Ureter (tissue), 1 donor: Measurements from ENCODE around the gene C2CD2. TPM values are rescaled to one million over a fixed set of nuclear protein-coding genes. Genes with fewer than 3 reads are reported as not detected.

Experiments used
- DNase-seq: peaks from one replicate; pipeline ENCODE4 v3.0.0-alpha.2; 2020; ENCODE audit warnings: low spot score
- total RNA-seq: library from RNA; stranded (reverse); gene quantifications from one replicate; pipeline ENCODE4 v1.2.4, GENCODE V29; 2023
- donor health status: DM: yes; HTN: yes; CAD: no.

C2CD2 gene
- total RNA-seq, 1 donor from 2014 or later, result 66.4 TPM

DNA sequence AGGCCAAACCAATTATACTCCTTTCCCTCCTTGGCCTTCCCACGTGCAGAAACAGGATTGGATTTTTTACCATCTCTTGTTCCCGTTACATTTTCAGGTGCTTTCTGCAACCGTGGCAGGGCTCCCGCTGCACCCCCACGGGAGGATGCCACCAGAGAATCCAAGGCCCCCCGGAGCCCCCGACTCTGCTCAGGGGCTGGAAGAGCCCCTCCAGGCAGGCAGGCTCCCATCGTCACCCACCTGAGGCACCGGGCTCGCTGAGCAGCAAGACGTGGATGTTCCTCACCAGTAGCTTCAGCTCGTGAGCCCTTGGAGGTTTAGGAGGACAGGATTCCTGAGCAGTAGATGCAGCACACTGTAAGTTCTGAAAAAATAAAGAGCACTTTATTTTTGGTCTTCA is 39.5 kb downstream of the C2CD2 start:
- DNase-seq, result no peak

DNA sequence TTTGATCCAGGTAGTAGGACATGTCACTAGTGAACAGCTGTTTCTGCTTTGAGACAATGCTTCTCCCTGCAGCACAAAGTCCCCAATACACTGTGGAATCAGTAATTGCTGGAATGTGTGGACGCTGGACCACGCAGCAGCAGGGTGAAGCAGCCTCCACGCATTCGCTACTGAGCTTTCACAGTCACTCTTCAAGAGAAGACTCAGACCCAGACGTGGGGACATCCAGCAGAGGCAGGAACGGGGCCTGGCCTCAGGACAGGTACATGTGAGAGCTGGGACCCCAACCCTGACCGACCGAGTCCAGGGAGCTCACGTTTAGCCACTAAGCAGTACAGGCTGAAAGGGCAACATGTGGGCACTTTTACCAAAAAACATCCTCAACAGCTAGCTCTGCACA is 40.6 kb downstream of the C2CD2 start:
- no peak for DNase-seq

DNA sequence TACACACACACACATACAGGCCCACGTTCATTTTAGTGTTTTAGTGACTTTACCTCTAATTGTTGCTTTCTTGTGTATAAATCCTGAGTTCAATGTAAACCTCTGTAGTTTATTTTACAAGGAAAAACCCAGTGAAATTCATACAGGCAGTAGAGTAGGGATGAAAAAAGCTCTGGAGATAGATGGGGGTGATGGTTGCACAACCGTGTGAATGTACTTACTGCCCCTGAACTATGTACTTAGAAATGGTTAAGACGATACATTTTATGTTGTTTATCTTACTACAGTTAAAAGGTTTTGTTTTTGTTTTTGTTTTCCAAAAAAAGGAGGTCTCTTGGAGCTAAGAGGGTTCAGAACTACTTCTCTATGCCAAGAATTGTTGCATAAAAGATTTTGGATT is 45.0 kb downstream of the C2CD2 start:
- DNase-seq, result no peak

DNA sequence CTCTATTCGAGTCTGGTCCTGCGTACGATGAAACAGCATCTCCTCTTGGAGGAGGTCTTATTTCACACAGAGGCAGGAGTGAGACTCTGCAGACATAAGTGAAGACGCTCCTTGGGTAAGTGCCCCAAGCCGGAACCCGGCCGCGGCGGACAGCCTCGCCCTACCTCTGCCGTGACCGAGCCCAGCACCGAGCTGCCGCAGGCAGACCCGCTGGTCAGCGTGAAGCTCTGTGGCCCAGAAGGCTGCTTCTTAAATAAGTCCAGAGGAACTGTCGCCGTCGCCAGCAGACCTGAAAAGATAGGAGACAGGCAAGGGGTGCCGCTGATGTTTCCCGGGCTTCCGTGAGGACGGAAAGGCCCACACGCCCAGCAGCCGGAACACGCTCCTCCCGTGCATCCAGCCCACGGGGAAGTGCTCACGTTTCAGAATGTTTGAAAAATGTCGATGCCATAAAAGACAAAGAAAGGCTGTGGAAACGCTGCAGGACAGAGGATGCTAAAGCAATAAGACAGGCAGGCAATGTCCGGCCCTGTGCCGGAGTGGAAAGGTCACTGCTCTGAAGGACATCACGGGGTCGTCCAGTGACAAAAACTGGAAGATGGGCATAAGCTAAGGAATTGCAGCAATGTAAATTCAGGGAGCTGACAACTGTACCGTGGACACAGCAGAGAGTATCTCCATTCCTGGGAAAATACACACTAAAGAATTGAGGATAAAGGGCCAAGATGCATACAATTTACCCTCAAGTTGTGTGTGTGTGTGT is 46.1 kb downstream of the C2CD2 start:
- no peak for DNase-seq

DNA sequence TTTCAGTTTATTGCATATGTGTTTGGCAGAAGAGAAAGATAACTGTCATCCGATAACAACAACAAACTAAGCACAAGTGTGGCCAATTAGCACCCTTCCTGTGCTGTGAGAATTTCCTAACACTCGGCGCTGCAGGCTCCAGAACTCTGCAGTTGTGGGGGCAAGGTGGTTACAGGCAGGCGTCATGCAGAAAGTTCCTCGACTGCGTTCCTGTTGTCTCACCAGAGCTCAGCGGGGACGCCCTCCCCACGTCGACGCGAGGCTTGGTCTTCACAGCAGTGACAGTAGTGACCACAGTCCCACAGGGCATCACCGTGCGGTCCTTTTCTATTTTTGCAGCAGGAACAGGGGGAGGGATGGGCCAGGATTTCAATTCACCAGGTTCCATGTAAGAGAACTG is 47.0 kb downstream of the C2CD2 start:
- DNase-seq, result no peak

DNA sequence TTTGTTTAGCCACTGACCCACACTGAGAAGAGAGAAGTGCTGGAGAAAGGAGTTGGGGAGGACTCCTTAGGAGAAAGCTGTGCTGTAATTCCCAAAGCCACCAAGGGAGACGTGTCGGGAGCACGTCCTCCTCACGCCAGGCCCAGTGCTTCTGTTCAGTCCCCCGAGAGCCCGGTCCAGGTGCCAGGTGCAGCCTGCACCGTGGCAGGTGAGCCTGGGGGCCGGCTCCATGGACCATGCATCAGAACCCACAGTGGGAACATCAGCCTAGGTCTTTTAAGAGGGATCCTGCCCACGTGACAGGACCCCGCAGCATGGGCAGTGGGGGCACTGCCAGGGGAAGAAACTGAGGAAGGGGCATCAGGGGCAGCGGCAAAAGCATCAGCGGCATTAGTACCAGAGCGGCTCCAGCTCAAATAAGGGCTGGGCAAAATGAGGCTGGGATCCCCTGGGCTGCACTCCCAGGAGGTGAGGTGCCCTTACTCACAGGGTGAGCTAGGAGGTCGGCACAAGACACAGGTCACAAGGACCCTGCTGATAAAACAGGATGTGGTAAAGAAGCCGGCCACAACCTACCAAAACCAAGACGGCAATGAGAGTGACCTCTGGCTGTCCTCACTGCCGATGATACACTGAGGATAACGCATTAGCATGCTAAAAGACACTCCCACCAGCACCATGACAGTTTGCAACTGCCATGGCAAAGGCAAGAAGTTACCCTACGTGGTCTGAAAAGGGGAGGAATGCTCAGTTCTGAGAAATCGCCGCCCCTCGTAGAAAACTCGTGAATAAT is 50.1 kb downstream of the C2CD2 start:
- DNase-seq, result no peak

DNA sequence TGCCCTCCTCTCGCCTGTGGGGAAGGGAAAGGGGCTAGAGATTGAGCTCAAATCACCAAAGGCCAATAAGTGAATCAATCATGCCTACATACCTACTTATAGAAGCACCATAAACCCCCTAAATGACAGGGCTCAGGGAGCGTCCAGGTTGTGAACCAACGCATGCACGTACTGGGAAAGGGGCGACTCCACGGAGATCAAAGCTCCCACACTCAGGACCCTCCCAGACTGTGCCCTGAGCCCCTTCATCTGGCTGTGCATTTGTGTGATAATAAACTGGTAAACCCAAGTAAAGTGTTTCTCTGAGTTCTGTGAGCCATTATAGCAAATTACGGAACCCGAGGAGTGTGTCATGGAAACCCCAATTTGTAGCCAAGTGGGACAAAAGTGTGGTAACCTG is 50.9 kb downstream of the C2CD2 start:
- DNase-seq, result no peak

DNA sequence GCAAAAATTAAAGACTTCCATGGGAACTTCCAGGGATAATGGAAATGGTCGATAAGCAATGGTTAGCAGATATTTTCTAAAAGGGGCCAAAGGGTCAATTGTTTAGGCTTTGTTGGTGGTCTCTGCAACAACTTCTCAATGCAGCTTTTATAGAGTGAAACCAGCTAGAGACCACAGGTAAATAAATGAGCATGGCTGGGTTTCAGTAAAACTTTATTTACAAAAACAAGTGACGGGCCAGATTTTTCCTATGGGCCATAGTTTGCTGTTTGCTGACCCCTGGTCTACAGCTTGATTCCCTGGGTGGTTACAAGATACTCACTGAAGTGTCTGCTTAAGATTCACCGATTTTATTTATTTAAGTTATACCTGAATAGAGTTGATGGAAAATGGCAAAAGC is 52.0 kb downstream of the C2CD2 start:
- no peak for DNase-seq

DNA sequence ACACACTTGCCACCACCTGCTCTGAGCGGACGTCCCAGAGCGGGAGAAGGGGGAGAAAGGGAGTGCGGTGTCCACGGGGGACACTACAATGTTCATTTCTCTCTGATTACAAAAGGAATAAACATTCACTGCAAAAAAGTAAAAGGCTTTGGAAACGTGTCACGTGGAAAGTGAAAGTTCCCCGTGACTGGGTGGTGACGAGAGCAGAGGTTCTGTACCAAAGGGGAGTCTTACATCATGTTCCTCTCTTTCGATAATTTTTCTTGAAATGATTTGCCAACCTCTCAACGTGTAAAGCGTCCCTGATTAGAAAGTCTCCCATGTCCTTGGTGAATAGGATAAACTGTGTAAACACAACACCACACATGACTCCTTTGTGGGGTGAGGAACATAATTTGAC is 52.7 kb downstream of the C2CD2 start:
- no peak for DNase-seq

DNA sequence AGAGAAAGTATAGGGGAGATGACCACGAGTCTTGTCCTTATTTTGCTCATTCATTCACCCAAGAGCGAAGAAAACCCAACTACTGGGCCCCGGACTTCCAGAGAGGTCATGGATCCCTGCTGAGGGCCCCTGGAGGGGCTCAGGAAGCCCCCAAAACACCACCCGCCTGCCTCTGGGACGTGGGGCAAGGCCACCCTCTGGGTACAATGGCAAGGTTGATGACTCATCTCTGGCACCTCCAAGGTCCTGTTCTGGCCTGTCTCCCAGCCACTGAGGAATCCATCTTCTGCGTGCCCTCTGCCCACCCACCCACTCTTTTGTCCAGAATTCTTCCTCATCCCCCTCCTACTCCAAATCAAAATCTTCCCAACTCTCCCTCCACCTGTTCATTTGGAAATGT is 53.4 kb downstream of the C2CD2 start:
- no peak for DNase-seq

DNA sequence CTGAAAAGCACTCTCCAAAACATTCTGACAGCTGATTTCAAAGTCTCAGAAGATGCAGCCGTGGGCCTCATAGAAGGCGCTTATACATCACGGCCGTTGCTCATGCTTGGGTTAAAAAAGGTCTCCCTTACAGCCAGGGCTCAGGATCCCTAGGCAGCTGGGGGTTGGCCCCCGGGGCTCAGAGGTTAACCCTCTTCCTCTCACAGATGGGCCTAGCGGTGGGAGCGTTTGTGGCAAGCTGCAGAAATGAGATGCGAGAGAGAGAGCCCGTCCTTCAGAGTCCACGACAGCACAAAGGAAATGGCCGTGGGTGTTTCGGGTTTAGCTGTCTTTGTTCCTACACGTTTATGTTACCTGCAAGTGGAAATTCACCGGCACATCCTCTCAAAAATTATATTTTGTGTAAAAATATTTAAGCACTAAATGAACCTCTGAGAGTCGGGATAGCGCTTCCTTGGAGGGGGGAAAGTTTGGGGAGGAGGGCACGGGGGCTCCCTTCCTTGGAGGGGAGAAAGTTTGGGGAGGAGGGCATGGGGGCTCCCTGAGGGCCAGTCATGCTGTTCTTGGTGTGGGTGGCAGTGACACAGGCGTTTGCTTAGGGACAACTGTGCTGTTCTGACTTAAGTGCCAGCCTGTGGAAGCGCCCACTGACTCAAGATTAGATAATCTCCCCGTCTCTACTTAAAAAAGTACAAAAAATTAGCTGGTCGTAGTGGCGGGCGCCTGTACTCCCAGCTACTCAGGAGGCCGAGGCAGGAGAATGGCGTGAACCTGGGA is 54.2 kb downstream of the C2CD2 start:
- DNase-seq, result no peak

DNA sequence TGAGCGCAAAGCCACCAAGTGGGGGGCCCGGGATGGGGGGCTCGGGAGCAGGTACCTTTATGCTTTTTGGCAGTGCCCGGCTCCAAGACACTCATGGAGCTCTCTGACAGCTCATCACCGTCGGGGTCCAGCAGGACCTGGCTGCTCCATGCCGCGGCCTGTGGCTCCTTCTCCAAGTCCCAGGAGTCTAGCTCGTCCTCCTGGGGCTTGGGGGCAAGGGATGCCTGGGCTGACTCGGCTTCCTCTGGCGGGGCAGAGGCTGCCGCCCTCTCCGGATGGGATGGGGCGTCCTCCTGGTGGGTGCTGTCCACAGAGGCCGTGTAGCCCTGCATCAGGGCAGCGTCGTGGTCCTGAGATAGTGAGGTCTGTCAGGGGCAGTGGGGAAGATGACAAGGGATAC is 54.8 kb downstream of the C2CD2 start:
- DNase-seq, result no peak

DNA sequence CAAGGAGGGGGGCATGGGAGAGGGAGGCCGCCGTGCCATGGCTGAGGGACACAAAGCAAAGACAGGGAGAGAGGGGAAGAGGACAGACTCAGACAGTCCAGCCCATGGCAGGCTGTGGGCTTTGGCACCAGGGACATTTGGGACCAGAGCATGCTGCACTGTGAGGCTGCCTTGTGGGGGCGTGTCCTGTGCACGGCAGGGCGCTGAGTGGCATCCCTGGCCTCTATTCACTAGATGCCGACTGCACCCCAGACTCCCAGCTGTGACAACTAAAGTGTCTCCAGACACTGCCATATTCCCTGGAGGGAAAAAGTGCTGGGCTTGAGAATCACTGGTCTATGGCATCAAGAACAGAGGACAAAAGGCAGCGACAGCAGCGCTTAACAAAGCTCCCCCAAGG is 56.1 kb downstream of the C2CD2 start:
- DNase-seq, result no peak

DNA sequence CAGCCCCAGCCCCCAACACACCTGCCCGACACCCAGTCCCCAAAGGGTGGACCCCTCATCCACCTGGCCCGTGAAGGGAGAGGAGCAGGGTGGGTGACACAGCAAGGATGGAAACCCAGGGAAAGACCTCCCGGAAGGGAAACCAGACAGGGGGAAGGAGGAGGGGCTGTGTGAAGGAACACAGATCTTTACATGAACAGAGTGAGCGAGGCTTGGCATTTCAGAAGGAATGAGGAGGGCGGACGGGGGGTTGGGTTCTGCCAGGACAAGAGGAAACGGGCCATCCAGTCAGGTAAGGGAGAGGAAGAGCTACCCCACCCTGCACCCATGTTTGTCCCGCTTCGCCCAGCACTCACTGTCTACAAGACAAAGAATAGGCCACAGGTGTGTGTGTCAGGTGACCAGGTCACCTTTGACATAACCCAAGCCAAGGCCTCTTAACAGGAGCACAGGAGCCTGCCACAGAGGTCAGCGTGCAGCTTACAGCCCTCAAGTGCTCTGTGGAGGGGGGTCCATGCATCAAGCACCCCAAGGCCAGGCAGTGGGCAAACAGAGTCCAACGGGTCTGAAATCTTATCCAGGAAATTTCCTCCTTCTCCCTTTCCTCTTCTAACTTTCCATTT is 56.7 kb downstream of the C2CD2 start:
- DNase-seq, result no peak

DNA sequence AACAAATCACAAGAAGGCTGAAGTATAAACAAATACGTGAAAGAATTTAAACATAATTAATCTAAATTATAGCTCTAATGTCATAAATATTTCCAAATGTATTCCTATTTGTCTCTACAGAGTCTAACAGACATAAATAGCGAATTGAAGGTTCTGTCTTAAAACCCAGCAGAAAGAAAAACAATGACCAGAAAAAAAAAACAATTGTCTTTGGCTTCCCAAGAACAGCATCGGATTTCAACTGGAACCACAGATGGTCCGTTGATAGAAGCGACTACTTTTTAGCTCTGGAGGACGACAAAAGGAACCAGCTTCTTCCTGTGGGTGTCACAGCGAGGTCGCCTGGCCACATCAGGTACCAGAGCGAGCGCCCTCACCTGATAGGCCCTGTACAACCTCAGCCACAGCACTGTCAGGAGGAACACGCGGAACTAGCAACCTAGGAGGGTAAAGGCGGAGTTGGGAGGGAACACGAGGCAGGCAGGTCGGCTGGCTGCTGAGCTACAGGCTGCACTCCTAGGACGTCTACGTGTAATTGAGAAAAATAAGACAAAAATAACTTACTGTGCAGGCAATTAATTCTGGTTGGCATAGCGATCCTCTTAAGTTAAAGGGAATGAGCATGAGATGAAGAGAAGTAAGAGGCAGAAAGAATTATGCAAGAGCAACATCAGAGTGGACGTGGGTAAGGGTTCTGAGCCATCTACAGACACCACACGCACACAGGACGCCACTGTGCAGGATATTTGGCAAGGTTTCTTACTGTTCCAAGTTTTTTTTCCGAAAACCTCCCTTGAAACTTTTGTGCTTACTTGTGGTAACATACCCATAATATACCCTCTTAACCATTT is 58.0 kb downstream of the C2CD2 start:
- no peak for DNase-seq

DNA sequence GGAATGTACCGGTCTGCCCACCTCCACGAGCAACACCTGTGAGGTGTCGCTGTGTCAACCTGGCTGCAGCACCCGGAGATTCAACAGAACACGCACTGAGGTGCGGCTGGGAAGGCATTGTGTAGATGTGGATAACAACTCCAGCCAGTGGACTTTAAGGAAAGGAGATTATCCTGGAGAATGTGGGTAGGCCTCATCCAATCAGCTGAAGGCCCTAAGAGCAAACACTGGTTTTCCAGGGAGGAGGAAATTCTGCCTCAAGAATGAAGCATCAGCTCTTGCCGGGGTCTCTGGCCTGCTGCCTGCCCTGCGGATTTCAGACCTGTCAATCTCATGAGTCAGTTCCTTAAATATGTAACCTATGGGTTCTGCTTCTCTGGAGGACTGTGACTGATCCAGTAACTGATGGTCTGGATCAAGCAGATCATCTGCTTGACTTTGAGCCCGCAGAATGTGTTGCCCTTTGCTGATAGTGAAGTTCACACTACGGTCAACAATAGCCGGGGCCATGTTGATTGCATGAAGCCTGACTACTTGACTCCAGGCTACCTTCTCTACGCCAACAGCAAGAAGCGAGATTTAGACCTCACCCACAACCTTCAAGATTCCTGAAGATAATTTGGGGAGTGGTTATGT is 58.8 kb downstream of the C2CD2 start:
- DNase-seq, result no peak

DNA sequence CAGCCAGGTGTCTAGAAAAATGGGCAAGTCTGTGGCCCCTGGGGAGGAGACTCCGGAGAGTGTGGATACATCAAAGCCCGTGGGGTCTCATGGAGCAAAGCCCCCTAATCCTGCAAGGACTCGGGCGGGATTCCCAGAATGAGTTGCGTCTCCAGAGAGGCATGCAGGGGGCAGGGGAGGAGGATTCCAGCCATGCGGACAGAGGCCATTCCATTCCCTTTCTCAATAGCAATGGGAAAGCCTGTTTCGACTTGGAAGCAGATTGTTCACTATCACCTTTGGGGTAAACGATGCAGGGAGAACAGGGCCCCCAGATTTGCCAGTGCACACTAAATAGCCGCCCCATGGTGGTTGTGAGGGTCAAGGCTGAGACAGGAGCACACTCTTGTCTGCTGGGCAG is 59.3 kb downstream of the C2CD2 start:
- DNase-seq, result no peak

DNA sequence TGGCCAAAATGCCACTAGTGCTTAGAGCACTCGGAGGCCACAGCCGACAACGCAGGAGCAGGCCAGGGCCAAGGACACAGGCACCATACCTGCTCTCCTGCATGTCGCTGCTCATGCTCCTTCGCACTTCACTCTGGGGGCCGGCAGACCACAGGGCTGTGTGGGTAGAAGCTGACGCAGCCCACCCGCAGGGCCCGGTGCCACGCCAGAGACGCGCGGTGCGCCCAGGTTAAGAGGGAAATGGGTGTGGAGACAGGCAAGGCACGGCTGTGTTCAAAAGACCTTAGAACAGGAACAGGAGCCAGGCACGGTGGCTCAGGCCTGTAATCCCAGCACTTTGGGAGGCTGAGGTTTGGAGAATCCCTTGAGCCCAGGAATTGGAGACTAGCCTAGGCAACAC is 61.1 kb downstream of the C2CD2 start:
- no peak for DNase-seq

DNA sequence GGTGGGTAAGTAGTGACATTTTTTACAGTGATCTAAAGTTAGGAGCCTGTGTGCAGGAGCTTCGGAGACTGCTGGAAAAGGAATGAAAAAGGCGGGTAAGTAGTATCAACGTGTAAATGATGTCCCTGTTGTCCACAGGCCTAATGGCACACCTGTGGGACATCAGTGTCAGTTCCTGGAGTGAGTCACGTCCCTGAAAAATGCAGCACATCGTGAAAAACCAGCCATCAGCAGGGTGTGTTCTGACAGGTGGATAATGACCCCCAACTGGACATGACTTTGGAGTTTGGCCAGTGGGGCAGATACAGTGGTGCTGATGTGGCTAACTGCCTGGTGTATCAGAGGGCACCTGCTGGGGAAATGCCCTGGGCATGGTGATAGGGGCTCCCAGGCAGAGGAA is 62.7 kb downstream of the C2CD2 start:
- no peak for DNase-seq

DNA sequence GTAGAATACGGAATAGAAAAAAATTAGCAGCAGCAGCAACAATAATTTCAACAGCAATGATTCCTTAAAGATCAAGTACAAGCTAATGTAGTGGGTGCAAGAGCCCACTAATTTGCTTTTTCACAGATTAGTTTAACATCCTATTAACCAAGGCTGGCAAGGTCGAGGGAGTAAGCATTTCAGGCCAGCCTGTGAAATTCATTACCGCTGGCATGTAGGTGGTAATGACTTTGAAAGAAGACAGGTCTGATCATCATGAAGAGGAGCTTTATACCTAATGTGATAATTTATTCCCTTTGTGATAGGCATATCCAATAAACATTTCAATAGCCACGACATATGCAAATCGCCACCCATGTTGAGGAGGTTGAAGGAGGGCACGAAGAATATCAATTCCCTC is 63.5 kb downstream of the C2CD2 start:
- no peak for DNase-seq
